ENCODE data around the gene RAMACL.
A peak's percentile ranks its signal among the peaks of the same experiment; 100 is the strongest.

RAMACL gene

DNA sequence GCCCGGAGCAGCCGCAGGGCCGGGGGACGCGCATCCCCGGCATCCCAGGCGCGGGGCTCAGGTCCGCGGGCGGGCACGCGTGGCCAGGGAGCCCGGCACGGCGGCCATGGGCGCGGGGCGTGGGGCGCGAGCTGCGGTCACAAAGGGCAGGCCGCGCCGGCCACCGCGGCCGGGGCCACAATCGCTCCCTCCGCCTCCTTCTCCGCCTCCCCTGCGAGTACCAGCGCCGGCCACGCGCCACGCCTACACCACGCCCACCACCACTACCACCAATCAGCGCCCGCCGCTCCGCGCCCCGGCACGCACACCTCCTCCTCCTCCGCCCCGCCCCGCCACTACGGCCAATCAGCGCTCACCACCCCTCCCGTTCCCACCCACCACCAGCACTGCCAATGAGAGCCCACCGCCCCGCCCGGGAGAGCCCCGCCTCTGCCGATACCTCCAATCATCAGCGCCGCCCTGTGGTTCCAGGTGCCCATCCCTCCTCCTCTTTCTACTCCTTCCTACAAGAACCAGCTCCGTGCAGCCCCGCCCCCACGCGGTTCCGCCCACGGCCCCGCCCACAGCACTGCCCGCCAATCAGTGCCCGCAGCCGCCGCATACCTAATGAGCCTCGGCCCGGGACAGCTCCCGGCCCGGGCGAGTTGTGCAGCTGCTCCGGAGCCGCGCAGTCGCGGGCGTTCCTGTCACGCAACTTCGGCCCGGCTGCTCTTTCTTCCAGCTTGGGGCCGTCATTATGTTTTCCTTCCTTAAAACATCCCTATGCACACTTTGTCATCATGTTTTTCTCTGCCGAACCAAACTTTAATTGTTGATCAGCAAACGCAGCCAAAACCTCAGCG, 40.8 kb upstream of the RAMACL start, which contains the start of gene RPS6KA2 (continued):
- no peak for TF ChIP-seq ZNF677 (tag by site-specific recombination; IDR thresholded peaks at IDR 0.05)
- TF ChIP-seq KLF10 (tag by site-specific recombination; IDR thresholded peaks at IDR 0.05) = peak; percentile 99
- TF ChIP-seq, protein P1, sequence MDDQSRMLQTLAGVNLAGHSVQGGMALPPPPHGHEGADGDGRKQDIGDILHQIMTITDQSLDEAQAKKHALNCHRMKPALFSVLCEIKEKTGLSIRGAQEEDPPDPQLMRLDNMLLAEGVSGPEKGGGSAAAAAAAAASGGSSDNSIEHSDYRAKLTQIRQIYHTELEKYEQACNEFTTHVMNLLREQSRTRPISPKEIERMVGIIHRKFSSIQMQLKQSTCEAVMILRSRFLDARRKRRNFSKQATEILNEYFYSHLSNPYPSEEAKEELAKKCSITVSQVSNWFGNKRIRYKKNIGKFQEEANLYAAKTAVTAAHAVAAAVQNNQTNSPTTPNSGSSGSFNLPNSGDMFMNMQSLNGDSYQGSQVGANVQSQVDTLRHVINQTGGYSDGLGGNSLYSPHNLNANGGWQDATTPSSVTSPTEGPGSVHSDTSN (CRISPR knock-in tag; IDR thresholded peaks at IDR 0.05) = 0 out of 2 replicates have a peak, but pooled peaks have one; percentile 39
- TF ChIP-seq, protein P2, sequence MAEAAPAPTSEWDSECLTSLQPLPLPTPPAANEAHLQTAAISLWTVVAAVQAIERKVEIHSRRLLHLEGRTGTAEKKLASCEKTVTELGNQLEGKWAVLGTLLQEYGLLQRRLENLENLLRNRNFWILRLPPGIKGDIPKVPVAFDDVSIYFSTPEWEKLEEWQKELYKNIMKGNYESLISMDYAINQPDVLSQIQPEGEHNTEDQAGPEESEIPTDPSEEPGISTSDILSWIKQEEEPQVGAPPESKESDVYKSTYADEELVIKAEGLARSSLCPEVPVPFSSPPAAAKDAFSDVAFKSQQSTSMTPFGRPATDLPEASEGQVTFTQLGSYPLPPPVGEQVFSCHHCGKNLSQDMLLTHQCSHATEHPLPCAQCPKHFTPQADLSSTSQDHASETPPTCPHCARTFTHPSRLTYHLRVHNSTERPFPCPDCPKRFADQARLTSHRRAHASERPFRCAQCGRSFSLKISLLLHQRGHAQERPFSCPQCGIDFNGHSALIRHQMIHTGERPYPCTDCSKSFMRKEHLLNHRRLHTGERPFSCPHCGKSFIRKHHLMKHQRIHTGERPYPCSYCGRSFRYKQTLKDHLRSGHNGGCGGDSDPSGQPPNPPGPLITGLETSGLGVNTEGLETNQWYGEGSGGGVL (tag by site-specific recombination; IDR thresholded peaks at IDR 0.05) = no peak
- 0 out of 2 replicates have a peak, but pooled peaks have one; percentile 25 for TF ChIP-seq ZBTB48 (tag by site-specific recombination; IDR thresholded peaks at IDR 0.05)
- peak; percentile 72 for TF ChIP-seq ZEB2 (tag by site-specific recombination; IDR thresholded peaks at IDR 0.05)
- peak; percentile 97 for TF ChIP-seq KLF9 (tag by site-specific recombination; IDR thresholded peaks at IDR 0.05; ENCODE audit: low read depth)
- TF ChIP-seq ZNF600 (tag by site-specific recombination; IDR thresholded peaks at IDR 0.05) = peak; percentile 98
- TF ChIP-seq KLF1 (tag by site-specific recombination; IDR thresholded peaks at IDR 0.05) = peak; percentile 28; the same call in 1 of the 2 replicates
- no peak for TF ChIP-seq ZNF202 (tag by site-specific recombination; IDR thresholded peaks at IDR 0.05; ENCODE audit: borderline replicate concordance)
- peak; percentile 32 for TF ChIP-seq KLF16 (tag by site-specific recombination; IDR thresholded peaks at IDR 0.05)
- TF ChIP-seq ZNF37A (tag by site-specific recombination; IDR thresholded peaks at IDR 0.05) = no peak
- peak; percentile 99 for TF ChIP-seq SP3 (tag by site-specific recombination; IDR thresholded peaks at IDR 0.05)
- peak; percentile 28; the same call in 1 of the 2 replicates for TF ChIP-seq ZNF221 (tag by site-specific recombination; IDR thresholded peaks at IDR 0.05; ENCODE audit: borderline replicate concordance)
- TF ChIP-seq ZNF19 (tag by site-specific recombination; IDR thresholded peaks at IDR 0.05; ENCODE audit: low read depth) = no peak
- TF ChIP-seq, protein P3, sequence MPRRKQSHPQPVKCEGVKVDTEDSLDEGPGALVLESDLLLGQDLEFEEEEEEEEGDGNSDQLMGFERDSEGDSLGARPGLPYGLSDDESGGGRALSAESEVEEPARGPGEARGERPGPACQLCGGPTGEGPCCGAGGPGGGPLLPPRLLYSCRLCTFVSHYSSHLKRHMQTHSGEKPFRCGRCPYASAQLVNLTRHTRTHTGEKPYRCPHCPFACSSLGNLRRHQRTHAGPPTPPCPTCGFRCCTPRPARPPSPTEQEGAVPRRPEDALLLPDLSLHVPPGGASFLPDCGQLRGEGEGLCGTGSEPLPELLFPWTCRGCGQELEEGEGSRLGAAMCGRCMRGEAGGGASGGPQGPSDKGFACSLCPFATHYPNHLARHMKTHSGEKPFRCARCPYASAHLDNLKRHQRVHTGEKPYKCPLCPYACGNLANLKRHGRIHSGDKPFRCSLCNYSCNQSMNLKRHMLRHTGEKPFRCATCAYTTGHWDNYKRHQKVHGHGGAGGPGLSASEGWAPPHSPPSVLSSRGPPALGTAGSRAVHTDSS (tag by site-specific recombination; IDR thresholded peaks at IDR 0.05) = no peak
- peak; percentile 93 for TF ChIP-seq KLF8 (tag by site-specific recombination; IDR thresholded peaks at IDR 0.05)
- 0 out of 2 replicates have a peak, but pooled peaks have one; percentile 45 for TF ChIP-seq ZNF24 (tag by site-specific recombination; IDR thresholded peaks at IDR 0.05)
- peak; percentile 58 for TF ChIP-seq SP7 (tag by site-specific recombination; IDR thresholded peaks at IDR 0.05)
- TF ChIP-seq ZXDB (tag by site-specific recombination; IDR thresholded peaks at IDR 0.05) = peak; percentile 29; the same call in 1 of the 2 replicates
- TF ChIP-seq ZNF146 (tag by site-specific recombination; IDR thresholded peaks at IDR 0.05) = no peak
- peak; percentile 99 for TF ChIP-seq SP2 (tag by site-specific recombination; IDR thresholded peaks at IDR 0.05)
- TF ChIP-seq ZNF2 (tag by site-specific recombination; IDR thresholded peaks at IDR 0.05) = peak; percentile 47; the same call in 1 of the 2 replicates
- TF ChIP-seq, protein P4, sequence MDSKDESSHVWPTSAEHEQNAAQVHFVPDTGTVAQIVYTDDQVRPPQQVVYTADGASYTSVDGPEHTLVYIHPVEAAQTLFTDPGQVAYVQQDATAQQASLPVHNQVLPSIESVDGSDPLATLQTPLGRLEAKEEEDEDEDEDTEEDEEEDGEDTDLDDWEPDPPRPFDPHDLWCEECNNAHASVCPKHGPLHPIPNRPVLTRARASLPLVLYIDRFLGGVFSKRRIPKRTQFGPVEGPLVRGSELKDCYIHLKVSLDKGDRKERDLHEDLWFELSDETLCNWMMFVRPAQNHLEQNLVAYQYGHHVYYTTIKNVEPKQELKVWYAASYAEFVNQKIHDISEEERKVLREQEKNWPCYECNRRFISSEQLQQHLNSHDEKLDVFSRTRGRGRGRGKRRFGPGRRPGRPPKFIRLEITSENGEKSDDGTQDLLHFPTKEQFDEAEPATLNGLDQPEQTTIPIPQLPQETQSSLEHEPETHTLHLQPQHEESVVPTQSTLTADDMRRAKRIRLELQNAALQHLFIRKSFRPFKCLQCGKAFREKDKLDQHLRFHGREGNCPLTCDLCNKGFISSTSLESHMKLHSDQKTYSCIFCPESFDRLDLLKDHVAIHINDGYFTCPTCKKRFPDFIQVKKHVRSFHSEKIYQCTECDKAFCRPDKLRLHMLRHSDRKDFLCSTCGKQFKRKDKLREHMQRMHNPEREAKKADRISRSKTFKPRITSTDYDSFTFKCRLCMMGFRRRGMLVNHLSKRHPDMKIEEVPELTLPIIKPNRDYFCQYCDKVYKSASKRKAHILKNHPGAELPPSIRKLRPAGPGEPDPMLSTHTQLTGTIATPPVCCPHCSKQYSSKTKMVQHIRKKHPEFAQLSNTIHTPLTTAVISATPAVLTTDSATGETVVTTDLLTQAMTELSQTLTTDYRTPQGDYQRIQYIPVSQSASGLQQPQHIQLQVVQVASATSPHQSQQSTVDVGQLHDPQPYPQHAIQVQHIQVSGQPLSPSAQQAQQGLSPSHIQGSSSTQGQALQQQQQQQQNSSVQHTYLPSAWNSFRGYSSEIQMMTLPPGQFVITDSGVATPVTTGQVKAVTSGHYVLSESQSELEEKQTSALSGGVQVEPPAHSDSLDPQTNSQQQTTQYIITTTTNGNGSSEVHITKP (tag by site-specific recombination; IDR thresholded peaks at IDR 0.05) = peak; percentile 53; the same call in 1 of the 2 replicates
- no peak for TF ChIP-seq ZNF366 (tag by site-specific recombination; conservative IDR thresholded peaks at IDR 0.05)
- peak; percentile 96 for TF ChIP-seq EGR2 (tag by site-specific recombination; IDR thresholded peaks at IDR 0.05; ENCODE audit: low read depth)
